Measurements from ENCODE around the gene XAB2. TPM values are rescaled to one million over a fixed set of nuclear protein-coding genes. Genes with fewer than 3 reads are reported as not detected.
A peak's percentile ranks its signal among the peaks of the same experiment; 100 is the strongest.

Gene XAB2
- total RNA-seq, 3 donors from 2014 or later = 41.3 to 49.0 (median 41.9) TPM

GRCh38 chr19:7620442-7621412 lies 8.6 kb downstream of the XAB2 start:
- peak overlapping the region; percentile 90 to 94 for H3K27ac ChIP-seq
- H3K4me1 ChIP-seq = peaks cover 0 to 14% of the 10 kb centered on the region in 2 donors
- H3K36me3 ChIP-seq = peaks cover 8% of the 10 kb centered on the region
- H3K4me3 ChIP-seq = no peak overlapping the region
- TF ChIP-seq POLR2AphosphoS5 (IDR thresholded peaks at IDR 0.05) (no peak), CTCF (IDR thresholded peaks at IDR 0.05) (no peak), POLR2A (IDR thresholded peaks at IDR 0.05) (no peak)
- H3K27me3 ChIP-seq = no peaks in the 10 kb centered on the region
- DNase-seq (ENCODE audit: low spot score in 2 of 2) = no peak
- H3K9me3 ChIP-seq = no peaks in the 10 kb centered on the region
- intact Hi-C loops (cut with DNase I; ENCODE audit: low total_unique reads) = no loop called here

DNA sequence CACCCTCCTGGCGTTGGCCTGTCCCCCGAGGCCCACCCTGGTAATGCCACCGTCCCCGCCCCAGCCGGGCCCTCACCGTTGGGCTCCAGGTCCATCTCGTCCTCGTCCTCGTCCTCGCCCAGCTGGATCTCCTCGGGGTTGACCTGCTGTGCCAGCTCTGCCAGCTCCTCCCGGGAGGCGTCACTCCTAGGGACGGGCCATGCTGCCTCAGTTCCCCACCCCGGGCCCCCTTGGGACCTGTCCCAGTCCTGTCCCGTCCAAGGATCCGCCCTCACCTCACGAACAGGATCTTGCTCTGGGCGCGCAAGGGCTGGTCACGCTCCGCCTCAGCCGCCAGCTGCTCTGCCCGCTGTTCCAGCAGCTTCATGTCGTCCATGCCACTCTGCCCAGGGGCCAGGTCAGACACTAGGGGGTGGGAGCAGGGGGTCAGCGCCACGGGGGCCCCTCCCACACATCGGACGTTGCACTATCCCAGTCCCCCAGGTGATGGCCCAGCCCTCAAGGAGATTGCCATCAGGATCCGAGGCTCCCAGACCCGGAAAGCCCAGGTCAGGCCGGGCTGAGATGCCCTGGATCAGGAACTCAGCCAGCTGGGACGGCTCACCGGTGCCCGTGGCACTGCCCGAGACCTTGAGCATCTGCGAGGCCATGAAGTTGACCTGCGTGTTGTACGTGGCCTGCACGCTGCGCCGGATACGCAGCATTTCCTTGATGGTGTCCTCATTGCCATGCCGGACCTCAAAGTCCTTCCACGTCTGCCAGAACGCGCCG lies 9.5 kb downstream of the XAB2 start:
- peak in 1 of 3 donors; percentile 21 for TF ChIP-seq CTCF (IDR thresholded peaks at IDR 0.05)
- no peak for TF ChIP-seq POLR2AphosphoS5 (IDR thresholded peaks at IDR 0.05)
- Histone ChIP-seq H3K9me3 (no peaks in the 10 kb centered on the region), H3K27ac (peak overlapping the region; percentile 90 to 94), H3K27me3 (no peaks in the 10 kb centered on the region), H3K36me3 (peaks cover 8% of the 10 kb centered on the region), H3K4me1 (peaks cover 0 to 14% of the 10 kb centered on the region in 2 donors), H3K4me3 (peak overlapping the region in 2 of 3 donors; percentile 12 to 22)
- intact Hi-C loops (cut with DNase I; ENCODE audit: low total_unique reads) = no loop called here
- DNase-seq (ENCODE audit: low spot score in 2 of 2) = peak; percentile 80 to 89

GRCh38 chr19:7618771-7619510 lies 10.4 kb downstream of the XAB2 start:
- Histone ChIP-seq H3K27ac (peak overlapping the region; percentile 90 to 94), H3K9me3 (no peaks in the 10 kb centered on the region), H3K27me3 (no peaks in the 10 kb centered on the region), H3K4me3 (peak overlapping the region in 2 of 3 donors; percentile 12 to 22), H3K4me1 (peaks cover 0 to 14% of the 10 kb centered on the region in 2 donors), H3K36me3 (peaks cover 8% of the 10 kb centered on the region)
- peak; percentile 94 to 96 for DNase-seq (ENCODE audit: low spot score in 2 of 2)
- intact Hi-C loops (cut with DNase I; ENCODE audit: low total_unique reads) = no loop called here
- TF ChIP-seq POLR2AphosphoS5 (IDR thresholded peaks at IDR 0.05) = peak in 1 of 3 donors; percentile 20
- TF ChIP-seq POLR2A (IDR thresholded peaks at IDR 0.05) = no peak

GRCh38 chr19:7618348-7618747 lies 11.0 kb downstream of the XAB2 start:
- Histone ChIP-seq H3K27ac (peak overlapping the region; percentile 90 to 94), H3K4me1 (peaks cover 0 to 14% of the 10 kb centered on the region in 2 donors), H3K4me3 (peak overlapping the region in 2 of 3 donors; percentile 7 to 12), H3K36me3 (peaks cover 8% of the 10 kb centered on the region), H3K27me3 (no peaks in the 10 kb centered on the region), H3K9me3 (no peaks in the 10 kb centered on the region)
- DNase-seq (ENCODE audit: low spot score in 2 of 2) = peak; percentile 71 to 72
- intact Hi-C loops (cut with DNase I; ENCODE audit: low total_unique reads) = no loop called here
- TF ChIP-seq POLR2A (IDR thresholded peaks at IDR 0.05) (no peak), POLR2AphosphoS5 (IDR thresholded peaks at IDR 0.05) (no peak), CTCF (IDR thresholded peaks at IDR 0.05) (no peak)

DNA sequence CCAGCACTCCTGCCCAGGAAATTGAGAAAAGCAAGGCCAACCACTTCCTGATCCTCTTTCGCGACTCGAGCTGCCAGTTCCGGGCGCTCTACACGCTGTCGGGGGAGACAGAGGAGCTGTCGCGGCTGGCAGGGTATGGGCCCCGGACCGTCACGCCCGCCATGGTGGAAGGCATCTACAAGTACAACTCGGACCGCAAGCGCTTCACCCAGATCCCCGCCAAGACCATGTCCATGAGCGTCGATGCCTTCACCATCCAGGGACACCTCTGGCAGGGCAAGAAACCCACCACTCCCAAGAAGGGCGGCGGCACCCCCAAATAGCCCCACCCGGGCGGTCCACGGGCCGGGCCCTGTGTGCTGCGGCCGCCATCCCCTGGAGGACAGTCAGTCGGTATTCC lies 11.6 kb downstream of the XAB2 start:
- TF ChIP-seq POLR2A (IDR thresholded peaks at IDR 0.05) (no peak), POLR2AphosphoS5 (IDR thresholded peaks at IDR 0.05) (no peak), CTCF (IDR thresholded peaks at IDR 0.05) (no peak)
- Histone ChIP-seq H3K36me3 (peaks cover 7% of the 10 kb centered on the region), H3K27ac (peak overlapping the region; percentile 90 to 94), H3K27me3 (no peaks in the 10 kb centered on the region), H3K4me3 (no peak overlapping the region), H3K9me3 (no peaks in the 10 kb centered on the region), H3K4me1 (peaks cover 0 to 14% of the 10 kb centered on the region in 2 donors)
- DNase-seq (ENCODE audit: low spot score in 2 of 2) = no peak
- intact Hi-C loops (cut with DNase I; ENCODE audit: low total_unique reads) = no loop called here
